K562 (cell line): ENCODE data around the gene DNAAF3. TPM values are rescaled to one million over a fixed set of nuclear protein-coding genes. Genes with fewer than 3 reads are reported as not detected.

Experiments
- CREB1 ChIP-seq, 2 experiments: sonication (generic) in 1 of 2; formaldehyde crosslinking in 1 of 2; IDR thresholded peaks; 2 replicates each; pipeline versions ENCODE4 v1.6.1 to v1.8.0; 2012 to 2022; ENCODE audit warnings: inconsistent platforms in 1 of 2, mild to moderate bottlenecking in 1 of 2, missing genetic modification reagents in 1 of 2, moderate library complexity in 1 of 2
- DDX20 ChIP-seq: fragments of 450-650 bp; IDR thresholded peaks from 2 replicates; pipeline ENCODE4 v1.6.1; 2016; ENCODE audit warnings: missing genetic modification characterization, low read depth, mild to moderate bottlenecking, missing compliant biosample characterization, moderate library complexity
- EHMT2 ChIP-seq: fragments of 450-650 bp; IDR thresholded peaks from 2 replicates; pipeline ENCODE4 v1.6.1; 2018; ENCODE audit warnings: antibody characterized with exemption
- EP400 ChIP-seq: fragments of 450-650 bp; IDR thresholded peaks from 2 replicates; pipeline ENCODE4 v1.6.1; 2017; ENCODE audit warnings: antibody characterized with exemption, mild to moderate bottlenecking, moderate library complexity
- ETV5 ChIP-seq: sonication (generic); formaldehyde crosslinking; IDR thresholded peaks from 2 replicates; pipeline ENCODE4 v1.4.0; 2020; ENCODE audit warnings: low read depth, mild to moderate bottlenecking, missing genetic modification reagents
- HMG20A ChIP-seq: fragments of 450-650 bp; formaldehyde crosslinking; conservative IDR thresholded peaks from 2 replicates; pipeline ENCODE4 v1.4.0; 2020; ENCODE audit warnings: mild to moderate bottlenecking, mixed read lengths
- MED1 ChIP-seq: sonication (generic); formaldehyde crosslinking; IDR thresholded peaks from 2 replicates; pipeline ENCODE4 v1.8.1; 2023; ENCODE audit warnings: missing genetic modification reagents, borderline replicate concordance
- NFE2L1 ChIP-seq: fragments of 450-650 bp; IDR thresholded peaks from 2 replicates; pipeline ENCODE4 v1.6.1; 2016; ENCODE audit warnings: missing genetic modification characterization, low read depth, mild to moderate bottlenecking, missing compliant biosample characterization, moderate library complexity, borderline replicate concordance
- NRF1 ChIP-seq, 2 experiments: fragments of 450-650 bp; IDR thresholded peaks in 1 of 2; conservative IDR thresholded peaks in 1 of 2; 2 replicates each; pipeline ENCODE4 v1.6.1; 2014; ENCODE audit warnings: mild to moderate bottlenecking in 2 of 2
- PHF21A ChIP-seq: fragments of 450-650 bp; IDR thresholded peaks from 2 replicates; pipeline ENCODE4 v1.6.1; 2017; ENCODE audit warnings: low read depth, borderline replicate concordance
- RAD21 ChIP-seq, 2 experiments: fragments of 250-450 bp in 1 of 2; fragments of 450-650 bp in 1 of 2; sonication (Bioruptor Pico) in 1 of 2; formaldehyde crosslinking in 1 of 2; IDR thresholded peaks in 1 of 2; conservative IDR thresholded peaks in 1 of 2; 2 replicates each; pipeline versions ENCODE4 v1.4.0 to v1.8.0; 2020 to 2022; ENCODE audit warnings: mild to moderate bottlenecking in 2 of 2, moderate library complexity in 1 of 2
- SAFB2 ChIP-seq: fragments of 200-400 bp; formaldehyde crosslinking; IDR thresholded peaks from 2 replicates; pipeline ENCODE4 v1.6.1; 2018; ENCODE audit warnings: borderline replicate concordance, low read length, low read depth, moderate library complexity; ENCODE audit not compliant: severe bottlenecking
- TAF9B ChIP-seq: fragments of 450-650 bp; IDR thresholded peaks from 2 replicates; pipeline ENCODE4 v1.6.1; 2018; ENCODE audit warnings: mild to moderate bottlenecking; ENCODE audit not compliant: partially characterized antibody
- TCF15 ChIP-seq: fragments of 250-450 bp; sonication (Bioruptor Pico); IDR thresholded peaks from 2 replicates; pipeline ENCODE4 v1.8.0; 2022; ENCODE audit warnings: moderate library complexity, mild to moderate bottlenecking, inconsistent platforms
- TCFL5 ChIP-seq: fragments of 250-450 bp; sonication (Bioruptor Pico); conservative IDR thresholded peaks from 2 replicates; pipeline ENCODE4 v1.6.1; 2021; ENCODE audit warnings: mild to moderate bottlenecking, moderate library complexity, matching md5 sums
- U2AF1 ChIP-seq: fragments of 200-400 bp; formaldehyde crosslinking; optimal IDR thresholded peaks from 2 replicates; pipeline ENCODE3; 2017; ENCODE audit warnings: mild to moderate bottlenecking, low read depth, low read length, moderate library complexity
- USF2 ChIP-seq: sonication (generic); formaldehyde crosslinking; IDR thresholded peaks from 2 replicates; pipeline ENCODE4 v1.5.0; 2020; ENCODE audit warnings: missing genetic modification reagents
- ZBED1 ChIP-seq: IDR thresholded peaks from 2 replicates; pipeline ENCODE4 v1.6.1; 2014
- ZFX ChIP-seq: sonication (generic); formaldehyde crosslinking; IDR thresholded peaks from 2 replicates; pipeline ENCODE4 v1.8.0; 2022; ENCODE audit warnings: mild to moderate bottlenecking, missing genetic modification reagents, moderate library complexity
- ZNF384 ChIP-seq: IDR thresholded peaks from 2 replicates; pipeline ENCODE4 v1.6.1; 2012; ENCODE audit warnings: low read depth, low read length, improper control_type of control experiment
- ZNF395 ChIP-seq: fragments of 200-800 bp; sonication (Bioruptor generic); IDR thresholded peaks from 2 replicates; pipeline ENCODE4 v1.6.1; 2017; ENCODE audit warnings: missing genetic modification characterization, missing compliant biosample characterization
- ZNF644 ChIP-seq: fragments of 200-800 bp; sonication (Bioruptor generic); IDR thresholded peaks from 2 replicates; pipeline ENCODE4 v1.6.1; 2016; ENCODE audit warnings: low read depth, missing genetic modification characterization, missing compliant biosample characterization
- polyA plus RNA-seq, 8 experiments: library from polyadenylated mRNA; depleted of rRNA in 4 of 8; stranded (reverse) in 5 of 8; unstranded in 3 of 8; fragments of >200 nt; fragmentation: Nextera tagmentation in 2 of 8; fragmentation: Illumina TruSeq in 1 of 8; extraction: Ambion mirVana in 2 of 8; extraction: Trizol in 1 of 8; gene quantifications; 2 replicates each; pipeline versions ENCODE4 v1.2.1 to v1.2.3, GENCODE V29; 2011 to 2014; ENCODE audit warnings: inconsistent platforms in 1 of 8, missing spikeins in 1 of 8
- total RNA-seq, 7 experiments: library from RNA; depleted of rRNA in 6 of 7; stranded (reverse); fragments of >200 nt in 6 of 7; fragmentation: Illumina TruSeq in 2 of 7; extraction: Trizol in 2 of 7; gene quantifications; 2 replicates each; pipeline versions ENCODE4 v1.2.1 to v1.2.3, GENCODE V29; 2011 to 2021; ENCODE audit warnings: low replicate concordance in 1 of 7
- TF ChIP-seq, protein P1 (sequence below), 3 experiments: IDR thresholded peaks in 2 of 3; conservative IDR thresholded peaks in 1 of 3; 2 replicates each; pipeline ENCODE4 v1.5.1; 2011 to 2012; ENCODE audit warnings: low read length in 3 of 3, mild to moderate bottlenecking in 3 of 3, control low read depth in 2 of 3, improper control_type of control experiment in 1 of 3, inconsistent platforms in 1 of 3, low read depth in 1 of 3, mixed read lengths in 1 of 3, moderate library complexity in 1 of 3; ENCODE audit not compliant: insufficient read depth in 2 of 3

Gene DNAAF3
- total and polyA plus RNA-seq, 9 of the 15 experiments (the other 6 are each of a cell fraction or from before 2014, with no cell fraction given): 21.6 to 61.5 (median 43.0) TPM

DNA sequence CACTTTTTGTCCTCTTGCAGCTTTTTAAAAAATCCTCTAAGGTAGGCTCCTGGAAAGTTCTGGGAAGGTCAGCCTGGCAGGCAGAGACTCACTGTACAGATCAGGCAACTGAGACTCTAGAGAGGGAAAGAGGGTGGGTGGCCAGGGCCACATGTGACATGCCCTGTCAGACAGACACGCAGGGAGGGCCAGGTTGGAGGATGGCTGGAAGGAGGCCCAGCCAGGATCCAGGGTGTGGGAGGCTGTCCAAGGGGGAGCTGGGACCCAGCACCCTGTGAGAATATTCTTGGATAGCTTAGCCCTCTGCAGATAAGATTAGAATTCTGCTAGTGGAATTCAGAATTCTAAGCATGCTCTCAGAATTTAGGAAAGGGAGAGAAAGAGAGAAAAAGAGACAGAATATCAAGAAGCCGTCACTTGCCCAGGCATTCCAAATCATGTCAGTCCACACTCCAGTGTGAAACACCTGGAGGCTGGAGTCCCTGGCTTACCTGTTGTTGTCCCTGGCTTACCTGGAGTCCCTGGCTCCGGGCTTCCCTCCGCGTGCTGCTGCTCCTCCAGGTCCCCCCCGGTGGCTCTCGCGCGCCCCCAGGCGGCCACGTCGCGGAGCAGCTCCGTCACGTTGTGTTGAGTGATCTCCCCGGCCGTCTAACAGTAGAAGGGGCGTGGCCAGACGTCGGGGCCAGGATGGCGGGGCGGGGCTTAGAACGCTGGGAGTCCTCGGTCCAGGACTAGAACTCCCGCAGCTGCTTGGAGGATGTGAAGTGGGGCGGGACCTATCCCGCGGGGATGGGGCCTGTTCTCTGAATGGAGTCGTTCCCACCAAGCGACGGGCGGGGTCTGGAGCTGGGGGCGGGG lies 6.1 kb downstream of the DNAAF3 start (continued):
- TF ChIP-seq, protein P1, sequence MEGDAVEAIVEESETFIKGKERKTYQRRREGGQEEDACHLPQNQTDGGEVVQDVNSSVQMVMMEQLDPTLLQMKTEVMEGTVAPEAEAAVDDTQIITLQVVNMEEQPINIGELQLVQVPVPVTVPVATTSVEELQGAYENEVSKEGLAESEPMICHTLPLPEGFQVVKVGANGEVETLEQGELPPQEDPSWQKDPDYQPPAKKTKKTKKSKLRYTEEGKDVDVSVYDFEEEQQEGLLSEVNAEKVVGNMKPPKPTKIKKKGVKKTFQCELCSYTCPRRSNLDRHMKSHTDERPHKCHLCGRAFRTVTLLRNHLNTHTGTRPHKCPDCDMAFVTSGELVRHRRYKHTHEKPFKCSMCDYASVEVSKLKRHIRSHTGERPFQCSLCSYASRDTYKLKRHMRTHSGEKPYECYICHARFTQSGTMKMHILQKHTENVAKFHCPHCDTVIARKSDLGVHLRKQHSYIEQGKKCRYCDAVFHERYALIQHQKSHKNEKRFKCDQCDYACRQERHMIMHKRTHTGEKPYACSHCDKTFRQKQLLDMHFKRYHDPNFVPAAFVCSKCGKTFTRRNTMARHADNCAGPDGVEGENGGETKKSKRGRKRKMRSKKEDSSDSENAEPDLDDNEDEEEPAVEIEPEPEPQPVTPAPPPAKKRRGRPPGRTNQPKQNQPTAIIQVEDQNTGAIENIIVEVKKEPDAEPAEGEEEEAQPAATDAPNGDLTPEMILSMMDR (IDR thresholded peaks at IDR 0.05 in 2 of 3, conservative IDR thresholded peaks at IDR 0.05 in 1 of 3; ENCODE audit: insufficient read depth in 2 of 3, low read depth in 1 of 3, low read length in 3 of 3): peak; percentile 97 to 98 (median 97)
- TF ChIP-seq PHF21A (0 out of 2 replicates have a peak, but pooled peaks have one; percentile 64), MED1 (no peak), NFE2L1 (tag) (no peak), HMG20A (CRISPR knock-in tag) (no peak), TCF15 (CRISPR knock-in tag) (no peak), ETV5 (CRISPR knock-in tag) (no peak; the same call in 1 of the 2 replicates), SAFB2 (no peak), ZBED1 (no peak), CREB1 (IDR thresholded peaks at IDR 0.05) (peak; percentile 82), CREB1 (CRISPR knock-in tag; IDR thresholded peaks at IDR 0.05) (peak; percentile 94), EP400 (peak; percentile 80), NRF1 (conservative IDR thresholded peaks at IDR 0.05 in 1 of 2, IDR thresholded peaks at IDR 0.05 in 1 of 2) (0 out of 4 replicates have a peak, but pooled peaks of 1 of the 2 experiments have one; percentile 8), ZNF384 (no peak), USF2 (CRISPR knock-in tag) (0 out of 2 replicates have a peak, but pooled peaks have one; percentile 31), ZNF644 (no peak), DDX20 (tag) (no peak), ZNF395 (CRISPR knock-in tag) (0 out of 2 replicates have a peak, but pooled peaks have one; percentile 48), U2AF1 (no peak), EHMT2 (no peak), RAD21 (CRISPR knock-in tag; conservative IDR thresholded peaks at IDR 0.05 in 1 of 2, IDR thresholded peaks at IDR 0.05 in 1 of 2) (peak; percentile 93 to 97), ZFX (CRISPR knock-in tag) (no peak), TAF9B (no peak), TCFL5 (CRISPR knock-in tag) (no peak)
